Measurements from ENCODE around the gene MAPK9. TPM values are rescaled to one million over a fixed set of nuclear protein-coding genes. Genes with fewer than 3 reads are reported as not detected.
"Not testable (repeated sequence)": the region's sequence is repeated elsewhere in the genome, so short reads cannot be mapped to it uniquely, and the experiment has no call there.

MAPK9 gene
- total RNA-seq, 4 donors from 2014 or later, result 48.1 to 70.0 (median 54.2) TPM

GRCh38 chr5:180299526-180299925 lies 7.6 kb upstream of the MAPK9 start:
- no peak for DNase-seq

GRCh38 chr5:180299014-180299413 lies 7.1 kb upstream of the MAPK9 start:
- H3K9me3 ChIP-seq; H3K27ac ChIP-seq; H3K27me3 ChIP-seq; intact Hi-C loops (cut with DNase I); H3K4me1 ChIP-seq; DNase-seq; H3K36me3 ChIP-seq; H3K4me3 ChIP-seq (replicated peaks in 1 of 3): not testable (repeated sequence)
- WGBS, 2 donors, result 94% methylated on average over 14 of the region's 14 CpGs

More at GRCh38 chr5:180299526-180299925, 7.6 kb upstream of the MAPK9 start:
- Histone ChIP-seq H3K9me3 (no peaks in the 10 kb centered on the region), H3K27ac (no peak overlapping the region), H3K36me3 (no peaks in the 10 kb centered on the region), H3K4me1 (no peaks in the 10 kb centered on the region), H3K4me3 (replicated peaks in 1 of 3) (no peak overlapping the region), H3K27me3 (no peaks in the 10 kb centered on the region)
- intact Hi-C loops (cut with DNase I), result no loop called here
- WGBS, 2 donors, result 86 to 97% methylated on average over 3 of the region's 3 CpGs
- TF ChIP-seq POLR2A (IDR thresholded peaks at IDR 0.05) (no peak), CTCF (IDR thresholded peaks at IDR 0.05) (no peak)

GRCh38 chr5:180297587-180298282 lies 5.9 kb upstream of the MAPK9 start:
- H3K9me3 ChIP-seq, result no peaks in the 10 kb centered on the region
- no peak overlapping the region for H3K27ac ChIP-seq
- H3K27me3 ChIP-seq, result no peaks in the 10 kb centered on the region
- TF ChIP-seq CTCF (IDR thresholded peaks at IDR 0.05) (no peak), POLR2A (IDR thresholded peaks at IDR 0.05) (no peak)
- H3K4me1 ChIP-seq, result peaks cover 5 to 8% of the 10 kb centered on the region in 2 donors
- H3K36me3 ChIP-seq, result no peaks in the 10 kb centered on the region
- H3K4me3 ChIP-seq (replicated peaks in 1 of 3), result no peak overlapping the region
- 93 to 96% methylated on average over 2 of the region's 2 CpGs for WGBS, 2 donors
- intact Hi-C loops (cut with DNase I), result no loop called here
- no peak for DNase-seq

GRCh38 chr5:180296771-180297170 lies 4.9 kb upstream of the MAPK9 start:
- no peak for TF ChIP-seq CTCF (IDR thresholded peaks at IDR 0.05)
- TF ChIP-seq POLR2A (IDR thresholded peaks at IDR 0.05), result no peak
- intact Hi-C loops (cut with DNase I), result no loop called here
- H3K9me3 ChIP-seq, result no peaks in the 10 kb centered on the region
- H3K27ac ChIP-seq, result no peak overlapping the region
- H3K27me3 ChIP-seq, result no peaks in the 10 kb centered on the region
- 73 to 74% methylated on average over 7 of the region's 7 CpGs for WGBS, 2 donors
- H3K36me3 ChIP-seq, result no peaks in the 10 kb centered on the region
- H3K4me1 ChIP-seq, result peaks cover 5 to 8% of the 10 kb centered on the region in 2 donors
- no peak overlapping the region for H3K4me3 ChIP-seq (replicated peaks in 1 of 3)
- no peak for DNase-seq

GRCh38 chr5:180294913-180295555 lies 3.2 kb upstream of the MAPK9 start:
- Histone ChIP-seq H3K9me3 (no peaks in the 10 kb centered on the region), H3K4me1 (peaks cover 17 to 20% of the 10 kb centered on the region in 2 donors), H3K4me3 (replicated peaks in 1 of 3) (no peak overlapping the region), H3K27ac (no peak overlapping the region), H3K36me3 (no peaks in the 10 kb centered on the region), H3K27me3 (no peaks in the 10 kb centered on the region)
- TF ChIP-seq CTCF (IDR thresholded peaks at IDR 0.05) (no peak), POLR2A (IDR thresholded peaks at IDR 0.05) (no peak)
- 86 to 88% methylated on average over 9 to 10 of the region's 10 CpGs for WGBS, 2 donors
- intact Hi-C loops (cut with DNase I), result loop anchor here (2.0 kb wide), 1 partner anchor 176 kb away; no protein-coding TSS in a partner anchor
- DNase-seq, result no peak

All from thyroid gland (tissue), 4 donors.